Neuronal stem cell (in vitro differentiated cells): ENCODE measurements around the gene STARD13.

Experiments
- DNase-seq: peaks from one replicate; pipeline ENCODE4 v3.0.0-alpha.2; 2013; ENCODE audit warnings: low spot score
- H2AFZ ChIP-seq: one replicate; pipeline ENCODE4 v1.6.1; 2013; ENCODE audit warnings: mild to moderate bottlenecking, low read length, inconsistent platforms
- H2AK5ac ChIP-seq: 2 replicates; pipeline ENCODE4 v1.6.1; 2013; ENCODE audit warnings: low read depth, mild to moderate bottlenecking, inconsistent platforms, low read length, moderate library complexity, mixed read lengths
- H2BK120ac ChIP-seq: 2 replicates; pipeline ENCODE4 v1.6.1; 2013; ENCODE audit warnings: low read depth, mild to moderate bottlenecking, inconsistent platforms, low read length, moderate library complexity, mixed read lengths
- H2BK12ac ChIP-seq: one replicate; pipeline ENCODE4 v1.6.1; 2013; ENCODE audit warnings: low read length, inconsistent platforms
- H2BK15ac ChIP-seq: 2 replicates; pipeline ENCODE4 v1.6.1; 2013; ENCODE audit warnings: mild to moderate bottlenecking, low read length, inconsistent platforms, mixed read lengths
- H2BK5ac ChIP-seq: one replicate; pipeline ENCODE4 v1.6.1; 2013; ENCODE audit warnings: inconsistent platforms, mild to moderate bottlenecking, low read length, moderate library complexity
- H3K14ac ChIP-seq: one replicate; pipeline ENCODE4 v1.6.1; 2013; ENCODE audit warnings: low read length, inconsistent platforms
- H3K18ac ChIP-seq: 2 replicates; pipeline ENCODE4 v1.6.1; 2013; ENCODE audit warnings: low read length, inconsistent platforms
- H3K23ac ChIP-seq: 2 replicates; pipeline ENCODE4 v1.6.1; 2013; ENCODE audit warnings: low read depth, mild to moderate bottlenecking, mixed read lengths, low read length, inconsistent platforms; ENCODE audit not compliant: poor library complexity
- H3K27ac ChIP-seq: replicated peaks from 3 replicates; pipeline ENCODE4 v1.5.1; 2013; ENCODE audit warnings: low read length, inconsistent platforms
- H3K27me3 ChIP-seq, 3 experiments: 2 replicates each; pipeline ENCODE4 v1.6.1; 2013; ENCODE audit warnings: low read length in 3 of 3, mild to moderate bottlenecking in 2 of 3, inconsistent platforms in 1 of 3, low read depth in 1 of 3, mixed read lengths in 1 of 3, moderate library complexity in 1 of 3; ENCODE audit not compliant: control insufficient read depth in 3 of 3, insufficient read depth in 3 of 3
- H3K36me3 ChIP-seq, 2 donors: replicated peaks in 1 of 2; 2 replicates each; pipeline ENCODE4 v1.6.1; 2013; ENCODE audit warnings: low read length in 2 of 2; ENCODE audit not compliant: control insufficient read depth in 2 of 2, insufficient read depth in 2 of 2
- H3K4ac ChIP-seq: 2 replicates; pipeline ENCODE4 v1.6.1; 2013; ENCODE audit warnings: inconsistent platforms, mild to moderate bottlenecking, low read length, moderate library complexity
- H3K4me1 ChIP-seq, 2 donors: 1 replicate in 1 of 2; 2 replicates in 1 of 2; pipeline ENCODE4 v1.6.1; 2013; ENCODE audit warnings: low read length in 2 of 2, low read depth in 1 of 2; ENCODE audit not compliant: control insufficient read depth in 2 of 2, insufficient read depth in 1 of 2
- H3K4me2 ChIP-seq: one replicate; pipeline ENCODE4 v1.6.1; 2013; ENCODE audit warnings: mild to moderate bottlenecking, low read length, inconsistent platforms; ENCODE audit not compliant: insufficient read depth, poor library complexity, severe bottlenecking
- H3K4me3 ChIP-seq, 2 donors: 2 replicates each; pipeline ENCODE4 v1.5.1; 2013; ENCODE audit warnings: low read length in 2 of 2, mild to moderate bottlenecking in 2 of 2, inconsistent platforms in 1 of 2, moderate library complexity in 1 of 2
- H3K79me1 ChIP-seq: one replicate; pipeline ENCODE4 v1.6.1; 2013; ENCODE audit warnings: low read depth, mild to moderate bottlenecking, inconsistent platforms, low read length, moderate library complexity
- H3K9ac ChIP-seq: one replicate; pipeline ENCODE4 v1.6.1; 2013; ENCODE audit warnings: mild to moderate bottlenecking, low read depth, low read length, inconsistent platforms; ENCODE audit not compliant: poor library complexity
- H3K9me3 ChIP-seq, 2 donors: replicated peaks in 1 of 2; 2 replicates each; pipeline versions ENCODE3 to v1.6.1; 2013; ENCODE audit warnings: low read length in 2 of 2, mild to moderate bottlenecking in 2 of 2, inconsistent platforms in 1 of 2, low read depth in 1 of 2, mixed read lengths in 1 of 2, moderate library complexity in 1 of 2; ENCODE audit not compliant: control insufficient read depth in 2 of 2, insufficient read depth in 1 of 2
- H4K8ac ChIP-seq: one replicate; pipeline ENCODE4 v1.6.1; 2013; ENCODE audit warnings: low read depth, mild to moderate bottlenecking, inconsistent platforms, low read length, moderate library complexity
- H4K91ac ChIP-seq: one replicate; pipeline ENCODE4 v1.6.1; 2013; ENCODE audit warnings: low read length, low read depth, mild to moderate bottlenecking, inconsistent platforms; ENCODE audit not compliant: poor library complexity
- WGBS, 2 donors: extraction: QIAGEN DNeasy Blood & Tissue Kit; methylation state at CpG; one replicate each; pipeline ENCODE4 v1.1.7; 2013; ENCODE audit warnings: missing lambda C conversion rate in 2 of 2, mixed read lengths in 1 of 2; ENCODE audit not compliant: insufficient read length in 2 of 2, insufficient replicate concordance in 1 of 2; ENCODE audit errors: extremely low coverage in 2 of 2; 5-methylcytosine and 5-hydroxymethylcytosine counted together

The STARD13 gene

DNA sequence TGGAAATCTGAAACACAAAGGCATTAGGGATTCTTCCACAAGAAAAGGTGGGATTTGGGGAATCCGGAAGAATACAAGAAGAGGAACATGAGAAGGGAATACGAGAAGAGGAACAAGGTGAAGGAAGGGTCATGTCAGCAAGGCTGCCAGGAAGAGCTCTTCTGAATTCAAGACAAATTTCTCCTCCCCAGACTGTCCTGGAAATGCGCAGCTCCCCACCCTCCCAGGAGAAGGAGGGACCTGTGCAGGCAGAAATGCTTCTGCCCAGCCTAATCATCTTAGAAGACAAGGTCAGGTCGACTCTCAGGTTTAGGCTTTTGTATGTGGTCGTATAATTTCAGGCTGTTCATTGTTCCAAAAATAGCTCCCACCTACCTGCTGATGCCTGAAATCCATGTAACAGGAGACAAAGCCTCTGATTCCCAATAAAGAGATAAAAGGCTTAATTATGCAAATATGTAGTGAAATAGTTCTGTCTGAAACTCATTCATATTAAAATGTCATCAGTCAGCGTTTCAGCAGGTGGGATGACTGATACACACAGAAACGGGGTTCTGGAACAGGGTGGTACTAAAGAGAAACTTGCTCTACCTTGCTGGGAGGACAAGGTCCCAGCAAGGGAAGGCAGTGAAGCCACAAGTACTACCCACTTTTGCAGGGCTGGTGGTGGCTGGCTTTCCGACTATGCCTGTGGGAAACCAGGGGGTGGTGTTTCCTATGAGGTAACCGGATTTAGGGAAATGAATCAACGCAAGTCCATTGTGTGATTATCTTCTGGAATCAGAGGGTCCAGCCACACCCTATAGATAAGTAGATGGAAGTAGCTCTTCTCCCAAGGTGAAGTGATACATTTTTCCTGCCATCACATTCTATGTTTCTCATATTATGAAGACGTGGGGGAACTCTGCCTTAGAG, 193.2 kb downstream of the STARD13 start:
- Histone ChIP-seq H2AFZ (no peak overlapping the region), H4K91ac (no peak overlapping the region), H3K27me3 (no peaks in the 10 kb centered on the region), H2BK5ac (no peak overlapping the region), H4K8ac (no peak overlapping the region), H3K23ac (no peak overlapping the region), H3K79me1 (no peaks in the 10 kb centered on the region), H3K4ac (no peak overlapping the region), H3K27ac (no peak overlapping the region), H3K4me2 (no peak overlapping the region), H2AK5ac (no peak overlapping the region), H2BK15ac (no peak overlapping the region), H3K14ac (no peak overlapping the region), H3K4me1 (peaks cover 6 to 14% of the 10 kb centered on the region in 2 donors), H3K18ac (no peak overlapping the region), H3K36me3 (no peaks in the 10 kb centered on the region), H2BK12ac (no peak overlapping the region), H3K9ac (no peak overlapping the region), H2BK120ac (no peak overlapping the region), H3K4me3 (no peak overlapping the region), H3K9me3 (no peaks in the 10 kb centered on the region)
- WGBS, 2 donors, result no CpG with 5 or more reads among the region's 11 CpGs
- no peak for DNase-seq

GRCh38 chr13:33091415-33091774, 194.2 kb downstream of the STARD13 start:
- Histone ChIP-seq H3K79me1 (no peaks in the 10 kb centered on the region), H2BK12ac (no peak overlapping the region), H3K9ac (no peak overlapping the region), H2BK120ac (no peak overlapping the region), H3K18ac (no peak overlapping the region), H3K14ac (no peak overlapping the region), H3K4ac (no peak overlapping the region), H4K91ac (no peak overlapping the region), H4K8ac (no peak overlapping the region), H3K4me2 (no peak overlapping the region), H3K4me1 (peaks cover 6 to 16% of the 10 kb centered on the region in 2 donors), H3K36me3 (no peaks in the 10 kb centered on the region), H2BK15ac (no peak overlapping the region), H3K23ac (no peak overlapping the region), H3K27me3 (no peaks in the 10 kb centered on the region), H3K4me3 (no peak overlapping the region), H3K9me3 (no peaks in the 10 kb centered on the region), H2BK5ac (no peak overlapping the region), H3K27ac (no peak overlapping the region), H2AK5ac (no peak overlapping the region), H2AFZ (no peak overlapping the region)
- WGBS, 2 donors, result no CpG with 5 or more reads among the region's 5 CpGs
- no peak for DNase-seq

- Histone ChIP-seq H3K23ac (no peak overlapping the region), H3K9me3 (no peaks in the 10 kb centered on the region), H3K4me3 (no peak overlapping the region), H3K18ac (no peak overlapping the region), H2AFZ (peak overlapping the region; percentile 39), H4K8ac (no peak overlapping the region), H2BK12ac (no peak overlapping the region), H3K79me1 (no peaks in the 10 kb centered on the region), H3K36me3 (no peaks in the 10 kb centered on the region), H3K27me3 (no peaks in the 10 kb centered on the region), H4K91ac (no peak overlapping the region), H2BK120ac (no peak overlapping the region), H3K4me1 (peaks cover 6 to 17% of the 10 kb centered on the region in 2 donors), H2BK15ac (no peak overlapping the region), H3K9ac (no peak overlapping the region), H3K14ac (no peak overlapping the region), H3K4ac (no peak overlapping the region), H2AK5ac (no peak overlapping the region), H3K4me2 (no peak overlapping the region), H3K27ac (no peak overlapping the region), H2BK5ac (no peak overlapping the region)
- WGBS, 2 donors, result no CpG with 5 or more reads among the region's 4 CpGs
- DNase-seq, result no peak
Measured at GRCh38 chr13:33090755-33091414, 194.7 kb downstream of the STARD13 start.

- Histone ChIP-seq H2AFZ (no peak overlapping the region), H3K4me2 (no peak overlapping the region), H3K36me3 (no peaks in the 10 kb centered on the region), H3K9ac (no peak overlapping the region), H3K27ac (no peak overlapping the region), H2BK5ac (no peak overlapping the region), H4K91ac (no peak overlapping the region), H3K9me3 (no peaks in the 10 kb centered on the region), H3K79me1 (no peaks in the 10 kb centered on the region), H3K4me1 (peaks cover 6 to 17% of the 10 kb centered on the region in 2 donors), H2BK15ac (no peak overlapping the region), H2BK120ac (no peak overlapping the region), H3K4me3 (no peak overlapping the region), H3K4ac (no peak overlapping the region), H4K8ac (no peak overlapping the region), H3K27me3 (no peaks in the 10 kb centered on the region), H3K14ac (no peak overlapping the region), H3K18ac (peak overlapping the region; percentile 2), H2AK5ac (no peak overlapping the region), H2BK12ac (no peak overlapping the region), H3K23ac (no peak overlapping the region)
- no CpG with 5 or more reads among the region's 3 CpGs for WGBS, 2 donors
- no peak for DNase-seq
Measured at GRCh38 chr13:33089311-33089710, 196.2 kb downstream of the STARD13 start.
